Stimulated activated CD8-positive, alpha-beta memory T cell treated with anti-CD3 and anti-CD28 coated beads, Interleukin-15, amount 100 ng/mL, for 48 hours (primary cell): Measurements from ENCODE around the gene C5orf15.
"Not testable (repeated sequence)": the region's sequence is repeated elsewhere in the genome, so short reads cannot be mapped to it uniquely, and the experiment has no call there.

Experiments
- DNase-seq, 2 donors: peaks; one replicate each; pipeline ENCODE4 v3.0.0-alpha.2; 2020; ENCODE audit warnings: low read depth in 2 of 2

Gene C5orf15

DNA sequence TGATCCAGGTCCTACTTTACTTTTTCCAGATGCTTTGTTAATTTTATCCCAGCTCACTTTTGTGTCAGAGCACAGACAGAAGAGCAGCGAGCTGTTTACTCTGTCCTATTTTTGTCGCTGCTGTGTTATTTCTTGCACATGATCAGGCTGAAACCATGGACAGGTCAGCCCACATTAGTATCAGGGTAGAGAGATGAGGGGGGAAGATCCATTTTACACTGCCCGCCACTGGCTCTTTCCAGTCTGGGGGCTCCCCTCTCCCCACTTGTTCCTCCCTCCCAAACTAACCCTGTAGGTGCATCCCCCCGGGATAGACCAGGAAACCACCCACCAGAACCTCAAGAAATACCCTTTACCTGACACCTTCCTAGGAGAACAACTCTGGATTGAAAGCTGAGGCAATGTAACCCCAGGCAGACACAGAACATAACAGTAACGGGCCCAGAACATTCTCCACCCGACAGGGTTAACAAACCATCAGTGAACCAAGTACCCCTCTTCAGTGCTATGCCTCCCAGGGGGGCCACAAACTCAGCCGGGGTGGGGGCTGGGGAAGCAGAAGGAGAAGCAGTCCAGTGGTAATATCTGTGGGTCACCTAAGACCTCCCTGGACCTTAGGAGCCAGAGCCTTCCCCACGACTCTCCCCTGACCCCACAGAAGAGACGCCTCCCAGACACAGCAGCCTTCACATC lies 26.0 kb upstream of the C5orf15 start:
- no peak for DNase-seq

- no peak for DNase-seq
These were observed 24.9 kb upstream of the C5orf15 start for GRCh38 chr5:133993185-133993936.

- no peak for DNase-seq
These were observed 24.2 kb upstream of the C5orf15 start for GRCh38 chr5:133992429-133993155.

GRCh38 chr5:133991171-133991910 lies 22.9 kb upstream of the C5orf15 start:
- DNase-seq = no peak

DNA sequence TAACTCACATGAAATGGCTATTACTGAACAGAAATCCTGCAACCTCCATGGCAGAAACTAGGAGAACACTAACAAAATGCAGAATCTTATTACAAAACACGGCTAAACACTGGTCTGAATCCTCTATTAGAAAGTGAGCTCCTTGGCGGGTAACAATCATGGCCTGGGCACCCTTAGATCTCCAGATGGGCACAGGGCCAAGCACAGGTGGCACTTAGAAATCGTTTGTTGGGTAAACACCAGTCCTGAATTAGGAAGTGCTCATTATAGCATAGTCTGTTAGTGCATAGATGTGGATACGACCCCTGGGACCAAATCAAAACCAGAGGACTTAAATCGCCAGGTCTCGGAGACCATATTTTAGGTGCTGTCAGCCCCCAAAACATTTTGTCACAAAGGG lies 22.0 kb upstream of the C5orf15 start:
- no peak for DNase-seq

DNA sequence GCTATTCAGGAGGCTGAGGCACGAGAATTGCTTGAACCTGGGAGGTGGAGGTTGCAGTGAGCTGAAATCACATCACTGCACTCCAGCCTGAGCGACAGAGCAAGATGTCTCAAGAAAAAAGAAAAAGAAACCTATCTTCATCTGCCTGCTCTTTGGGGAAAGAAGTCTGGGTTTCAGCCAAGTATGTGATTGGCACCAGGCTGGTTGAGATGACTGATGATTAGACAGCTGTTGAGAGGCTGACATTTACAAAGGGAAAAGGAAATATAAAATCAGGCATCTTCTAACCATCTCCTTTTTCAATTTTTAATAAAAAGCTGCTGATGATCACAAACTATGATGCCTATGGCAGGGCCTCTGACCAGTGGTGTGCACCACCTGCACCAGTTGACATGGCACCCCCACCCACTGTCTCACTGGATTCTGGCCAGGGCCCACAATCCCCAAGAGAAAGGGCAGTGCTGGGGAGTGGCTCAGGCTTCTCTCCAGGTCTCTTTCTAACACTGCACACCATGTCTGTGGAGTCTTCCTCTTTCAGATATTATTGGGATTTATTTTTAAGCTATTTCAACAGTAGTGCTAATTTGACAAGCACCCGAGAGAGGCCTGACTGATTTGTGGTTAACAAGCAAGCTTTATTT lies 17.2 kb upstream of the C5orf15 start:
- no peak for DNase-seq

DNA sequence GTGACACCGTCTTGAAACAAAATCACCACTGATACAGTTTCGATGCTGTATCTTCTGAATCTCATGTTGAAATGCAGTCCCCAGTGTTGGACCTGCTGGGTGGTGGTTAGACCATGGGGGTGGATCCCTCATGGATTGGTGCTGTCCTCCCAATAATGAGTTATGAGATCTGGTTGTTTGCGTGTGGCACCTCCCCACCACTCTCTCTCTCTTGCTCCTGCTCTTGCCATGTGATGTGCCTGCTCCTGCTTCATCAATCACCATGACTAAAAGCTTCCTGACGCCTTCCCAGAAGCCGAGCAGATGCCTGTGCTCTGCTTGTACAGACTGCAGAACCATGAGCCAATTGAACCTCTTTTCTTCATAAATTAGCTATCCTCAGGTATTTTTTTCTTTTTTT lies 15.2 kb upstream of the C5orf15 start:
- DNase-seq = no peak

GRCh38 chr5:133981714-133982113 lies 13.3 kb upstream of the C5orf15 start:
- no peak for DNase-seq

GRCh38 chr5:133980652-133981051 lies 12.2 kb upstream of the C5orf15 start:
- no peak for DNase-seq

DNA sequence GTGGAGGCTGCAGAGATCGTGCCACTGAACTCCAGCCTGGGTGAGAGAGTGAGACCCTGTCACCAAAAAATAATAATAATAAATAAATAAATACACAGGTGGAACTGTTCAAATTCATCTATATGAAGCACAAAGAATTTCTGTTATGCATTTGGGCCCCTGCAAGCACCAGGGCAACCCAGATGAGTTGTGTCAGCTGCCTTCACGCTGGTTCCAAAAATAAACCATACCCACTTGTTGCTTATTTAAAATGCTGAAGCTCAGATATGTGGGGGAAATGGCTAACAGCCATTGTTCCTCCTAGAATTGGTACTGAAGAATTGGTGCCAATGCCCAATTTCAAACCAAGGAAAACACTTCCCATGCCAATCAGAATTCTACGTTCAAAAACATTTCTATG lies 10.5 kb upstream of the C5orf15 start:
- DNase-seq = no peak

- no peak for DNase-seq
These were observed 9.4 kb upstream of the C5orf15 start for GRCh38 chr5:133977858-133978257.

GRCh38 chr5:133977161-133977787 lies 8.8 kb upstream of the C5orf15 start:
- no peak for DNase-seq

DNA sequence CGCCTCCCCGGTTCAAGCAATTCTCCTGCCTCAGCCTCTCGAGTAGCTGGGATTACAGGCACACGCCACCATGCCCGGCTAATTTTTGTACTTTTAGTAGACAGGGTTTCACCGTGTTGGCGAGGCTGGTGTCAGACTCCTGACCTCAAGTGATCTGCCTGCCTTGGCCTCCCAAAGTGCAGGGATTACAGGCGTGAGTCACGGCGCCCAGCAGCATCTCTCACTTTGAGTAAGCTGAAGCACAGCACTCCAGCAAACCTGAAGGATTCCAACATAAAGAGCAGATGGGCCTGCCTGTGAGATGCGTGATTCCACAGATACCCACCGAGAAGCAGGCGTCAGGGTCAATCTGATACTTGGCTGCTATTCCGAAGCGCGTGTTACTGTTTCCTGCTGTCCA lies 7.1 kb upstream of the C5orf15 start:
- not testable (repeated sequence) for DNase-seq

- no peak for DNase-seq
These were observed 5.7 kb upstream of the C5orf15 start for GRCh38 chr5:133974142-133974541.

DNA sequence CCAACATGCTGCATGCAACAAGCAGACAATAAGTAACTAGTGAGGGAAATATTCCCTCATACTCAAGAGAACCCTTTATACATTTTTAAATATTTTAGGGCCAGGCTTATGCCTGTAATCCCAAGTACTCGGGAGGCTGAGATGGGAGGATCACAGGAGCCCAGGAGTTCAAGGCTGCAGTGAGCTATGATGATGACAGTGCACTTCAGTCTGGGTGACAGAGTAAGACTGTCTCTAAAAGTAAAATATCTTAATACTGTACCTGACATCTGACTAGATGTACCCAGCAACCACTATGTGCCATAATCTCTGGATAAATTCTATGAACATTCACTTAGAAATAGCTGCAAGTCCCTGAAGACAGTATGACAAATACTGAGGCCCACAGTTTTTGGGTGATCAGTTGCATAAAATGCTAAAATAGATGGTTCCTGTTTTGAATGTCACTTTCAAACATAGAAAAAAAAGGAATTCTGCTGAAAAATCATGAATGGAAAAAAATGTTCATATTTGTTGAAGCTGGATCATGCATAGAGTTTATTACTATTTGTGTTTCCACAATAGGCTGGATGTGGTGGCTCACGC lies 2.0 kb upstream of the C5orf15 start:
- no peak for DNase-seq

DNA sequence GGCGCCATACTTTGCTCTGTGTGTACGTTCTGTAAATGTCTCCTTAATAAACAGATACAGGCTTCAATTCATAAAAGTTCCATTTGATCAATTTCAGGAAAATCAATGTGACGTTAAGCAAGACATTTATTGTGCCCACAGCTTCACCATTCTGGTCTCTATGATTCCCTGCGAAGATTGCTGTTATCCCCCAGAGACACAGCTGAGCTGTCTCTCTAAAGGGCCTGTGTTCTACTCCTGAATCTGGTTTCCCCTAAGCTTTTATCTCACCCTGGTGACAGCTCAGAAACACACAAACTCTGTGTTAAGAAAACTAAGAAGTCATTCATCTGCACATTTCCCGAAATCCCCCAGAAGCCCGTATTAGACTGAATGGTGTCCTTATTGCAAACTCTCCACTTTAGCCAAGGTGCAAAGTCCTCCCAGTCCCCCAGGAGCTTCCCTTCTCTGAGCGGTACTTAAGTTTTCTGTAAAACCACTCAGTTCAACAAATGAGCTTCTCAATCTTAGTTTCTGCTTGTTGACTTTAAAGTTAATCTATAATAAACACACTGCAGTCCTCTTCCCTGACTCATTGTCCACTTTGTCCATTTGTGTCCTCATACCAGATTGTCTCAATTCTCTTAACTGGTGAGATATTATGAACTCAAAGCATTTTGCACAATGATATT lies 1.4 kb upstream of the C5orf15 start:
- no peak for DNase-seq

DNA sequence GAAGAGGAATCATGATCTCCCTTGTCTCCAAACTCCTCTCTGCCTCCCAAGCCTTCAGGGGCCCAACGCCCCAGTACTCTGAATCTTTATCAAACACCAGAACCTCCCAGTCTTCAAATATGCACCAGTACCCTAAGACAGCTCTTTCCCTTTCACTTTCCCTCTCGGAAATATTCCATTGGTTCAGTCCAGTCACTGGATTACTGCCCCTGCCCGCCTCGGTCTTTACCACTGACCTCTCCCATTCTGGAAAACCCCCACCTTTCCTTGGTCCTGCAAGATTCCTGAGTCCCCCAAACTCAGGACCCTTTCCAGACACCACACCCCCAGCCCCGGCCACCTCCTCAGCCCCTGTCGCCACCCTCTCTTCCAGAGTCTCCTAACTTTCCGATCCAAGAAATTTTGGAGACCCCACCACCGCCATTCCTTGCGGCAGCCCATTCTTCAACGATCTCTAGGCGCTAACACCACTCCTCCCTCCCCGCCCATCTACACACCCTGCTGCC lies 674 bp downstream of the C5orf15 start:
- DNase-seq = no peak

DNA sequence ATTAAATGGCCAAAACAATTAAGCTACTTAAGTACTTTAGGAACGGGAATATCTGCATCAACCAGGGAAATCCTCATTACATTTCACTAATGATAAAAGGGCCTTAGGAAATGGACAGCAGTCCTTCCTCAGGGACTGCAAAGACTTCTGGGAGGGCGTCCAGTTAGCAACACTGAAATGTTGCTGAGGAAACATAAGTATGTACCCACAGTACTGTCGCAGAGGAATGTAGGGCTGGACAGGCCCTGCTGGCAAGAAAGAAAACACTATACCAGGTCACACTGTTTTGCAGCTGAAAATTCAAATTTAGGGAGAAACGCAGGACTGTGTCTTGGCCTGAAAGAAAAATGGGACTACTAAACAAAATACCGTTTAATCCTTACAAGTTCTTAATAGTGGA lies 1.3 kb downstream of the C5orf15 start:
- DNase-seq = no peak

- DNase-seq = no peak
These were observed 2.3 kb downstream of the C5orf15 start for GRCh38 chr5:133966090-133966489.
